WI38 (cell line): ENCODE measurements around the gene NTF4.
A peak's percentile ranks its signal among the peaks of the same experiment; 100 is the strongest.

Experiments used
- H3K4me3 ChIP-seq: 2 replicates; pipeline ENCODE4 v1.5.1; 2011; ENCODE audit warnings: low read depth, mild to moderate bottlenecking, control low read depth, low read length
- TF ChIP-seq, protein P1 (sequence below): IDR thresholded peaks from 2 replicates; pipeline ENCODE4 v1.5.1; 2012; ENCODE audit warnings: low read depth, mild to moderate bottlenecking, control low read depth, low read length

The NTF4 gene

DNA sequence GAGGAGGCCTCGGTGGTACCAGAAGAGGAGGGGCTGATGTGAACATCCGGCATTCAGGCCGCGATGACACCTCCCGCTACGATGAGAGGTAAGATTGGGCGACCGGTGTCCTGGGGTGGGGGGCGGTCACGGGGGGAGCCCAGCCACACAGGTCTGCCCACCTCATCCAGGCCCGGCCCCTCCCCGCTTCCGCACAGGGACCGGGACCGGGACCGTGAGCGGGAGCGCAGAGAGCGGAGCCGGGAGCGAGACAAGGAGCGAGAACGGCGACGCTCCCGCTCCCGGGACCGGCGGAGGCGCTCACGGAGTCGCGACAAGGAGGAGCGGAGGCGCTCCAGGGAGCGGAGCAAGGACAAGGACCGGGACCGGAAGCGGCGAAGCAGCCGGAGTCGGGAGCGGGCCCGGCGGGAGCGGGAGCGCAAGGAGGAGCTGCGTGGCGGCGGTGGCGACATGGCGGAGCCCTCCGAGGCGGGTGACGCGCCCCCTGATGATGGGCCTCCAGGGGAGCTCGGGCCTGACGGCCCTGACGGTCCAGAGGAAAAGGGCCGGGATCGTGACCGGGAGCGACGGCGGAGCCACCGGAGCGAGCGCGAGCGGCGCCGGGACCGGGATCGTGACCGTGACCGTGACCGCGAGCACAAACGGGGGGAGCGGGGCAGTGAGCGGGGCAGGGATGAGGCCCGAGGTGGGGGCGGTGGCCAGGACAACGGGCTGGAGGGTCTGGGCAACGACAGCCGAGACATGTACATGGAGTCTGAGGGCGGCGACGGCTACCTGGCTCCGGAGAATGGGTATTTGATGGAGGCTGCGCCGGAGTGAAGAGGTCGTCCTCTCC lies 43.2 kb upstream of the NTF4 start:
- H3K4me3 ChIP-seq, result no peak overlapping the region
- TF ChIP-seq, protein P1, sequence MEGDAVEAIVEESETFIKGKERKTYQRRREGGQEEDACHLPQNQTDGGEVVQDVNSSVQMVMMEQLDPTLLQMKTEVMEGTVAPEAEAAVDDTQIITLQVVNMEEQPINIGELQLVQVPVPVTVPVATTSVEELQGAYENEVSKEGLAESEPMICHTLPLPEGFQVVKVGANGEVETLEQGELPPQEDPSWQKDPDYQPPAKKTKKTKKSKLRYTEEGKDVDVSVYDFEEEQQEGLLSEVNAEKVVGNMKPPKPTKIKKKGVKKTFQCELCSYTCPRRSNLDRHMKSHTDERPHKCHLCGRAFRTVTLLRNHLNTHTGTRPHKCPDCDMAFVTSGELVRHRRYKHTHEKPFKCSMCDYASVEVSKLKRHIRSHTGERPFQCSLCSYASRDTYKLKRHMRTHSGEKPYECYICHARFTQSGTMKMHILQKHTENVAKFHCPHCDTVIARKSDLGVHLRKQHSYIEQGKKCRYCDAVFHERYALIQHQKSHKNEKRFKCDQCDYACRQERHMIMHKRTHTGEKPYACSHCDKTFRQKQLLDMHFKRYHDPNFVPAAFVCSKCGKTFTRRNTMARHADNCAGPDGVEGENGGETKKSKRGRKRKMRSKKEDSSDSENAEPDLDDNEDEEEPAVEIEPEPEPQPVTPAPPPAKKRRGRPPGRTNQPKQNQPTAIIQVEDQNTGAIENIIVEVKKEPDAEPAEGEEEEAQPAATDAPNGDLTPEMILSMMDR, result no peak

DNA sequence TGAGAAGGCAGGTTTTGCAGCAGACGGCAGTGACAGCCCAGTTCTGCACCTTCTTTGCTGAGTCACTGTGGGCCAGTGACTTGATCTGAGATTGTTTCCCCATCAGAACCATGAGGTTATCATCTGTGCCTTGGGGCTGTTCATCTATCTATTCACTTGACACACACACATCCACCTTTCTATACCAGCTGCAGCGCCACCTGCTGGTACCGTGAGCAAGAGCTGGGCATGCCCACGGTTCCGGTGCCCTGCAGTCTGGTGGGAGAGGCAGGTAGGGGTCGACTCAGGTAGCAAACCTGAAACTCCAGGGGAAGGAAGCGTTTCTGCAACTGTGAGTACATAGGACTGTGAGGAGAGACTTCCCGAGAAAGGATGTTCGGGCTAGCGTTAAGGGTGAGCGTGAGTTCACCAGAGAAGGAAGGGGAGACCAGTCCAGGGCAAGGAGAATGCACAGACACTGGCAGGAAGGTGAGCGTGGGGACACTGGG lies 42.1 kb upstream of the NTF4 start:
- no peak overlapping the region for H3K4me3 ChIP-seq
- TF ChIP-seq, protein P1, result peak; percentile 75

DNA sequence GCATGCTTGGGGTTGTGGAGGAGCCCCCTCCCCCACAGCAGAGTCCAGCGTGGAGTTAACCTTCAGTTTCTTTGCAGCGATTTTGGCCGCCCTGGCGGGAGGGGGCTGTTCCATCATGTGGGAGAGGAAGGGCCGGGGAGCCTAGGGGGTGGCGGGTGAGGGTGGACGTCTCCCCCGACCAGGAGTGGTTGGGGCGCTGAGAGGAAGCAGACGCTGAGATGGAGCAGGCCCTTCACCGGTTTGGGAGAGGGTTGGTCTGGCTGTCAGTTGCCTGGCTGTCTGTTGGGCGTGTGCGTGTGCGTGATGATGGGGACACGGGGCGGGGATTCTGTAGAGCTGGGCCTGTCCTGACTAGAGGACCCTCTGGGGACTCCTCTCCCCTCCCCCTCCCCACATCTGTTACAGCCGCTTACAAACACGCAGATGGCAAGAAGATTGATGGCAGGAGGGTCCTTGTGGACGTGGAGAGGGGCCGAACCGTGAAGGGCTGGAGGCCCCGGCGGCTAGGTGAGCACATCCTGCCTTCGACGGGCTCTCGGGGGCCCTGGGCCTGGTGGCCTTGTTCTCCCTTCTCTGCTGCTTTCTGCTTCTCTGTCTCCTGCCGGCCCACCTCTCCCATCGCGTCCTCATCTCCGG lies 39.7 kb upstream of the NTF4 start:
- H3K4me3 ChIP-seq, result no peak overlapping the region
- TF ChIP-seq, protein P1, result no peak

DNA sequence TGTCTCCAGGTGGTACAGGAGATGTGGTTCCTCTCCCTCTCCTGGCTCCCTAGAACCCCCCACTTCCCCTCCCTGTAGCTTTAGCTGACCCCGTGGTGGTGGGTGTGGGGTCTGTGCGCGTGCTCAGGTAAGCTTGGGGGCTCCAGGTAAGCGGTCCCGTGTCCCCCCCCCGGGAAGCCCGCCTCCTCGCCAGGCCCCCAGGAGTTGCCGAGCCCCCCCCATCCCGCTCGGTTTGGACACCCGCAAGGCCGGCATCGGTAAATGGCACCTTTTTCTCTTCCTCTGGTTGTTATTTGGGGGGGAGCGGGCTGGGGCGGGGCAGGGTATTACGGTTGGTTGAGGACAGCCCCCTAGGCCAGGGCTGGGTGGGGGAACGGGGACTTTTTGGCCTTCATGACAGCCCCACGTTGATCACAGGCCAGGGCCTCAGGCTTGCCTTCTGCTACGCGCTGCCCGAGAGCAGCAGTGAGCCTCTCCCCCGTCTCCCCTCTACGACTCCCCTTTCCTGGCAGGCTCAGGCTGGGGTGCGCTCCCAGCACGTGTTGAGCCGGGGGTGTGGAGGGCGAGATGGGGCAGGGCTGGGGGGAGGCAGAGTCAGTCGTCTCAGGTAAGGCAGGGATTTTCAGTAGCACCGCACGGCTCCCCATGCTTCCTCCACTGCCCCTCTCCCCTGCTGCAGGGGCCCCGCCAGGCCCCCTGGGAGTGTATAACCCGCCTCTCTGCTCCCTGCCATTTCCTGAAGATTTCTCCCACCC lies 38.9 kb upstream of the NTF4 start:
- H3K4me3 ChIP-seq, result no peak overlapping the region
- TF ChIP-seq, protein P1, result no peak

DNA sequence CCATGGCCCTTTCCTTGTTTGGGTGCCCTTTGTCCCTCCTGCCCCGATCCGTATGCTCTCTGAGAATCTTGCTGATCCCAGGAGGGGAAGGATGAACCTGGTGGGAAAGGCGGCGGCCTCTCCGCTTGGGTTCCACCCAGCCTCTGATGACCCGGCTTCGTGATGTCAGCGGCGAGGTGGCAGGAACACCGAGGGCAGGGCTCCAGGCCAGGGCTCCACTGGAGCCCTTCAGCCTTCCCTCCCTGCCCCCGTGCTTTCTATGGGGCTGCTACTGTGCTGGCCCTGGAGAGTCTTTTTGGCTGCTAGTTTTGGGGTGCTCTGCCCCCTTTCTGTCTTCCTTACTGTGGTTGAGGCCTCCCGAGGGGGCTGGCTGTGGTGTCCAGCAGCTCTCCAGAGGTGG lies 37.7 kb upstream of the NTF4 start:
- H3K4me3 ChIP-seq, result no peak overlapping the region
- TF ChIP-seq, protein P1, result no peak

DNA sequence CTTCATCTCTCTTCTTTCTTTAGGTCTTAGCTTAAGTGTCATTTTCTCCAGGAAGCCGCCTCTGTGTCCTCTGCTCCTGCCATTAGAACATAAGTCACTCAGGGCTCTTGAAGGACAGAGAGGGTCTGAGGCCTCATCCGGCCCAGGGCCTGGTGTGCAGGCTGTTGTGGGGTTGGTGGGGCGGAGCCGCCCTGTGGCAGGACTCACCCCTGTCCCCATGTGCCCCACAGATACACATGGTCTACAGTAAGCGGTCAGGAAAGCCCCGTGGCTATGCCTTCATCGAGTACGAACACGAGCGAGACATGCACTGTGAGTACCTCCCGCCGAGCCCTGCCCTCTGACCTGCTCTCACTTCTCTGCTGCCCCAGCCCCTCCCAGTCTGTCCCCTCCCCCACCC lies 36.5 kb upstream of the NTF4 start:
- TF ChIP-seq, protein P1, result no peak
- no peak overlapping the region for H3K4me3 ChIP-seq

DNA sequence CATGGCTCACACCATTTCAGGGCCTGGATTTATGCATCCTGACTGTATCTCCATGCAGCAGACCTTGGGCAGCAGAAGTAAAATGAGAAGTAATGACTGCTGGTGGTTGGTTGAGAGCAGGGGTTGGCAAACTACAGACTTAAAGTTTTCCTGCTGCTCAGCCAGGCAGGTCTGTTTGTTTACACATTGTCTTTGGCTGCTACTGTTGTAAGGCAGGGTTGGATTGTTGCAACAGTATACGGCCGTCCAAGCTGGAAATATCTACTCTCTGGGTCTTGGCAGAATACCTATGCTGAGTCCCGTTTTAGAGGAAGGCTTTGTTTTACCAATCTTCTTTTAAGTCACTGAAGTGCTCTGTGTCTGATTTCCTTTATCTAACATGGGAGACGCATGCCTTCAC lies 34.2 kb upstream of the NTF4 start:
- H3K4me3 ChIP-seq, result no peak overlapping the region
- TF ChIP-seq, protein P1, result no peak
